ENCODE measurements around the gene OR10K2.
"Not testable (repeated sequence)": the region's sequence is repeated elsewhere in the genome, so short reads cannot be mapped to it uniquely, and the experiment has no call there.

Gene OR10K2, protein sequence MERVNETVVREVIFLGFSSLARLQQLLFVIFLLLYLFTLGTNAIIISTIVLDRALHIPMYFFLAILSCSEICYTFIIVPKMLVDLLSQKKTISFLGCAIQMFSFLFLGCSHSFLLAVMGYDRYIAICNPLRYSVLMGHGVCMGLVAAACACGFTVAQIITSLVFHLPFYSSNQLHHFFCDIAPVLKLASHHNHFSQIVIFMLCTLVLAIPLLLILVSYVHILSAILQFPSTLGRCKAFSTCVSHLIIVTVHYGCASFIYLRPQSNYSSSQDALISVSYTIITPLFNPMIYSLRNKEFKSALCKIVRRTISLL

GRCh38 chr1:158426137-158426536 lies at the start of gene OR10K2:
Gene OR10K2, minus strand, starts transcription at chr1:158426237. Its CDS starts 5,371 bp downstream, at chr1:158420866.
- no peak for DNase-seq

- DNase-seq: no peak
These were observed 45.9 kb upstream of the OR10K2 start, which contains the start of gene OR10R2 for GRCh38 chr1:158471920-158472319. Gene OR10R2, plus strand, starts transcription at chr1:158472220. Its CDS starts 106 bp downstream, at chr1:158472326.

DNA sequence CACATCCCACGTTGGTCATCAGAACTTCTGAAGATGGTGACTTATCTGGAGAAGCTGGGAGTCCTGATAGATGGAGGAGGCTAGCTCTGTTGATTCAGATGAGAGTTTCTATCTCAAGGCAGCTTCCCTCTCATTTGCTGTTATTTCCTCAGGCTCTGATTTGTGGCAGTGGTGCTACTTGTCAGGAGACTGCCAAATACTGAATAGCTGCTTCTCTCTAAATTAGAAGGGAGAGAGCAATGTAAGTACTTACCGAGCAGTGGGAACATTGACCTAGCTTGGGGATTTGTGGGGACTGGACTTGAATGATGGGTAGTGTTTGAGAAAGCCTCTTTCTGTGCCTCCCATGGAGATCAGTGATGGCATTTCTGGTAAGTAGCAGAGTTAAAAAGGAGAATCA lies 35.5 kb upstream of the OR10K2 start, which contains the start of gene OR10K1:
TSS of gene OR10K1 (plus strand) at position 301 of the 400 bp plus-strand sequence. CDS start 3,728 bp downstream, outside the sequence.
- no peak for DNase-seq

- no peak for DNase-seq
These were observed 32.2 kb upstream of the OR10K2 start for GRCh38 chr1:158458263-158458662.

- no peak for DNase-seq
These were observed 31.2 kb upstream of the OR10K2 start for GRCh38 chr1:158457246-158457645.

DNA sequence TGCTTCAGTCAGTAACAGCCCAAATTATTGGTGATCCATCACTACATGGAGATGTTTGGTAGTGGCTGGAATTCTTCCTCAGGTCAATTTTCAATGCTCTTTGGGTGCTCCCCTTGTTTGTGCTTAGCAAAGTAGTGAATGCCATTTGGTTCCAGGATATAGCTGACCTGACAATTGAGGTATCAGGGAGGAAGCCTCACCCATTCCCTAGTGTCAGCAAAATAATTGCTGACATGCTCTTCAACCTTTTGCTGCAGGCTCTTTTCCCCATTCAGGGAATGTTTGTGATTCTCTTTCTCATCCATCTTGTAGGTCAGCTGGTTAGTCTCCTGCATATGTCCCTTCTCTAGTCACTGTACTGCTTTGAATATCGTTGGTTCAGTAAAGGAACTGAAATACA lies 28.5 kb upstream of the OR10K2 start:
- no peak for DNase-seq

DNA sequence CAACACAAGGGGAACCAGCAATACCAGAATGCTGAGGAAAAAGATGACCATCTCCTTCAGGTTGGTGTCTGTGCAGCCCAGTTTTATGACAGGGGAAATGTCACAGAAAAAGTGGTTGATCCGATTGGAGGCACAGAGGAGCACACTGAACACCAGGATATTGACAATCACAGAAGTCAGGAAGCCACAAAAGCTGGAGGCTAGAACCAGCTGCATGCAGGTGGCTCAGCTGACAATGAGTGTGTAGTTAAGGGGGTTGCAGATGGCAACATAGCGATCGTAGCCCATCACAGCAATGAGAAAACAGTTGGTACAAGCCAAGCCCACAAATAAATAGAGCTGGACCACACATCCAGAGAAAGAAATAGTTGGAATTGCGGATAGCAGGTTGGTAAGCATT lies 19.3 kb upstream of the OR10K2 start:
- no peak for DNase-seq

DNA sequence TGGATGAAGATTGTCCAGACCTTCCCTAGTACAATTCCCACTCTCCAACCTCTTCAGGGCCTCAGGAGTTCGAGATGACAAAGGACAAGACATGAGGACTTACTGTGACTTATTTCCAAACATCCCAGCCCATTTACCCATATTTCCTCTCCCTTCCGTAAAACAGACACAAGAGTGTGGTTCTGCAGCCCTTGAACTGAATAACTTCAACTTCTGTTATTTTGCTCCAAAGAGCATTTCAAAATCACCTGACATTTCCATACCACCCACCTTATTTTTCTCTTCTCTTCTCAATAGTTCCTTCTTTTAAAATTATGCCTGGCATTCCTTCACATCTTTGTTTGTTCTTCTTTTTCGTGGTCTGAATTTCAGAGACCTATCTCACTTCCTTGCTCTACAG lies 8.7 kb upstream of the OR10K2 start:
- DNase-seq: no peak

GRCh38 chr1:158430163-158430562 lies 4.1 kb upstream of the OR10K2 start:
- DNase-seq: not testable (repeated sequence)

- no peak for DNase-seq
These were observed 1.0 kb downstream of the OR10K2 start for GRCh38 chr1:158425027-158425426.

DNA sequence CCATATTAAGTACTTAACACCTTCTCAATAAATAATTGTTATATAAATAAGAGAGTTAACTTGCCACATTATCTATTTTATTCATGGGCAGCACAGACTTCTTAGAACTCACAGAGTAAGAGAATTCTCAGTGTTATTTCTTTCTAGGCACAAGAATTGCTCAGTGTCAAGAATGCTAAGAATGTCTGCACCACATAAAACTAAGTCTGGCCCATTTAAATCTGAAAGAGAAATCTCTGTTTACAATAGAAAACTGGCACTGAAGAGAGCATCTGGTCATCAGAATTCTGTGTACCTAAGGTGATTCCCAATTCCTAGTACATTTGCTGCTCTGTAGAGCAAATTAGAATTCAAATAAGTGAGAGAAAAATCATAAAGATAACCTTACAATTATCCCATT lies 3.8 kb downstream of the OR10K2 start:
- DNase-seq: no peak

DNA sequence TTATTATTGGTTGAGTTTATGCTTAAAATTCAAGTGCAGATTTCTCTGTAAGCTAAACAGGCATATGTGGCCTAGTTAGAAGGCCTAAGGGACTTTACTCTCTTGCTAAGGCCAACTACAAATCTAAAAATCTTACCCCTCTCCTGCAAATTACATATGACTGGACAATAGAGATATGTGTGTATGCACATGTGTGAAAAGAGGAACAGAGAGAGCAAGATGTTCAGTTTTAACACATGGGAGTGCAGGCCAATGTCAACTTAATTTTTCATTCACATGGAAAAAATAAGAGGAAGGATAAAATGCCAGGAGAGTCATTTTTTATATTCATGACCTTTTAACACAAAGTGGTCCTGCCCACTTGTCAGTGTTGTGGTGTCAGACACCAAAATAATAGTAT lies 8.5 kb downstream of the OR10K2 start:
- no peak for DNase-seq

DNA sequence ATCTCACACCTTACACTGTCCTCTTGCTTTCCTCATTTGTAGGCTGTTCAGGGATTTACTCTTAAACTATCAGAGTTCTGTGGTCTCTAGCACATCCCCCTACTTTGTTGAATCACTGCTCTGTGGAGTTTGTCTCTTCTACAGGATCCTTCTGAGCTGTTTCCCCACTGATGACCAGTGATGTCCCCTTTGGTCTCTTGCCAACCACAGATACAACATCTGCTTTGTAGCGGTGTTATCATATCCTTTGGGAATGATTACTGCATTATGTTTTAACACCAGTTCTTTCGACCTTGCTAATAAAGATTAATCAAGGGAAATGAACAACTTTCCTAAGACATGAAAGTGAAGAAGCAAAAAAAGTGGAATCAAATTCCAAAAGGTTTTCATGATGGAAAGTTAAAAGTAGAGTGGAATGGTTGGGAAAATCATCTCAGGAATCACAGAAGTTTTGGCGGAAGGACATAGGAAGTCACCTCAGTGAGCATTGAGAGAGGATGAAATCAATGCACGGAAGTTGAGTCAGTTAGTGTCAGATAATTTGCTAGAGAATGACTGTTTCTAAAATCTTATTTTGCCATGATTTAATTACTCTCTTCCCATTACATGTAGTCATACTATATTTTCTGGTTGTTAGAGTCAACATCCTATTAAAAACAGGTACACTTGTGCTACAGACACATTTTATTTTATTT lies 11.2 kb downstream of the OR10K2 start:
- DNase-seq: no peak

GRCh38 chr1:158407092-158407491 lies 18.9 kb downstream of the OR10K2 start:
- DNase-seq: no peak

- DNase-seq: no peak
These were observed 25.2 kb downstream of the OR10K2 start for GRCh38 chr1:158400871-158401270.

GRCh38 chr1:158398818-158399514 lies 27.1 kb downstream of the OR10K2 start, which contains the start of gene OR10T2:
Gene OR10T2, minus strand, starts transcription at chr1:158399466. Its CDS starts 0 bp downstream, at chr1:158399466.
- no peak for DNase-seq

DNA sequence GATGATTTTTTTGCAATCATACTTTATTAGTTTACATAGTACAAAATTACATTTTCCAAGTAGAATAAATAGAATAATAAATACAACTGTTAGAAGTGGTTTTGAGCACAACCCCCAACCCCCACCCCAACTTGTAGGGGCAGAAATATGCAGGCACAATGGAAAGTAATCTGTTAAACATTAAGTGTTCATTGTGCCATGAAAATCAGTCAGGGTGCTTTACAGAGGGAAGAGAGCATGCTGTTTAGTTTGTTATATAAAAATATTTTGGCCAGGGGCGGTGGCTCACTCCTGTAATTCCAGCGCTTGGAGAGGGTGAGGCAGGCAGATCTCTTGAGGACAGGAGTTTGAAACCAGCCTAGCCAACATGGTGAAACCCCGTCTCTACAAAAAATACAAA lies 29.4 kb downstream of the OR10K2 start:
- DNase-seq: no peak

DNA sequence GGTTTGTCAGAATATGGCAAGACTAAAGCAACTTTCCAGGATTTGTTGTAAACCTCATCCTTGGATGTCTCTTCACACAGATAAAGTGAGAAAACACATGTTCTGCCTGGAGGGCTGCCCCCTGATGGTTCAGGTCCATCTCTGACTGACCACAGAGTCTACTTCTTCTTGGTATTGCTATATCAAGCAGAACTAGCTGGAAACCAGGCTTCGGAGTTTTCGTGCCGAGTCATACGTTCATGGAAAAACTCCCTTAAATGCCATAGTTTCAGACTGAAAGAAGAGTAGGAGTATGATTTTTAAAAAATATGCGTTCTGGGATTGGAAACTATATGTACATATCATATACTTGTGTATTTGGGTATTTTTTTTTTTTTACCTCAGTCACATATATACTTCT lies 32.6 kb downstream of the OR10K2 start:
- DNase-seq: no peak

- no peak for DNase-seq
These were observed 34.9 kb downstream of the OR10K2 start for GRCh38 chr1:158391099-158391498.

DNA sequence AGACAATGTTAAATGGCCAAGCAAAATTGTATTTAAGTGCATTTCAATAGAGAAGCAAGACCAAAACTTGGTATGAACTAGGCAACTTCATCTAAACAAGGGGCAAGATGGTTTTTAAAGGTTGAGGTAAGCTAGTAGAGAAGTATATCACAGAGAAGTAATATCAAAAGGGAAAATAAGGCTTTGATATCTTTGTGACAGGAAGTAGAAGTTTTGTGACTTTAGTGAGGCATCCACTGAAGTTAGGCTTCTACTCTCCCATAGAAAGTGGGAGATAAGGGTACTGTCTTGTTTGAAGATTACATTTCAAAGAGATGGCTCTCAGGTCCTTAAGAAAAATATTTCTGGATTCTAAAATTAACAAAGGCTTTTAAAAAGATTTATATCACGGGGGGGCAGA lies 35.7 kb downstream of the OR10K2 start:
- DNase-seq: no peak

- no peak for DNase-seq
These were observed 51.2 kb downstream of the OR10K2 start for GRCh38 chr1:158374860-158375259.

- DNase-seq: not testable (repeated sequence)
These were observed 51.9 kb downstream of the OR10K2 start for GRCh38 chr1:158374101-158374500.

DNA sequence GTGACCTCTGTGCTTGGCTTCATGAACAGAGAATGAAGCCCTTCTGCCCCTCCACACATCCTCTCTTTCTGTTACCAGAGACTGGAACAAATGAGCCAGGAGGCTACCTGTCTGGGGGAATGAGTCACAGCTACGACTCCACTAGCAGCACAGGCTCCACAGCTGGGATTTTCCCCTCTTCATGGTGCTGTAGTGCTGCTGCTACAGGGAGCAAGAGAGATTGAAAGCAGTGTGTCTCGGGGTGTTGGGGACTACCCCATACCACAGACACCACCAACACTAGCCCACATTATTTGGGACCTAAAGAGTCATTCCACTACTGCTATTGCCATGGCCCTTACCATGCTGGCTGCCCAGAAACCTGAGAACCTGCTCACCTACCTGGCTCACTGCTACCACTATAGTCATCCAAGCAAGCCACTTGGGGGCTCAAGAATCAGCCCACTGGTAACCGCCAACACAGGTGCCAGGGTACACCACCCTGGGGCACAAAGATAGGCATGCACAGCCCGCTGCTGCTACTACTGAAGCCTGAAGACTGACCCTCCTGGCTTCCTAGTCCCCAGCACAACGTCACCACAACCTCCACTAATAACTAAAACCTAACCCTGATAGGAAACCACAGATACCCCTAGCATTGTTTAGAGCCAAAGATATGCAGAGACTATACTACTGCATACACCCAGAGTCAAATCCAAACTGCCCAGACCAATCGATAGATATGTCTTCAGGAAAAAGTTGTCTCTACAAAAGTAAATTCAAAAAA lies 54.7 kb downstream of the OR10K2 start:
- DNase-seq: no peak
